Measurements from ENCODE around the gene PRLR.
"Not testable (repeated sequence)": the region's sequence is repeated elsewhere in the genome, so short reads cannot be mapped to it uniquely, and the experiment has no call there.

Gene PRLR

GRCh38 chr5:35127006-35127405, 103.3 kb downstream of the PRLR start:
- DNase-seq (ENCODE audit: low read depth in 2 of 2), result no peak

- no peak for DNase-seq (ENCODE audit: low read depth in 2 of 2)
Observed at GRCh38 chr5:35125746-35126145, 104.5 kb downstream of the PRLR start.

- no peak for DNase-seq (ENCODE audit: low read depth in 2 of 2)
Observed at GRCh38 chr5:35124932-35125331, 105.4 kb downstream of the PRLR start.

- DNase-seq (ENCODE audit: low read depth in 2 of 2), result no peak
Observed at GRCh38 chr5:35122819-35123218, 107.5 kb downstream of the PRLR start.

GRCh38 chr5:35120715-35121114, 109.6 kb downstream of the PRLR start:
- DNase-seq (ENCODE audit: low read depth in 2 of 2), result no peak

GRCh38 chr5:35117967-35118366, 112.3 kb downstream of the PRLR start:
- DNase-seq (ENCODE audit: low read depth in 2 of 2), result no peak

- DNase-seq (ENCODE audit: low read depth in 2 of 2), result no peak
Observed at GRCh38 chr5:35115920-35116319, 114.4 kb downstream of the PRLR start.

GRCh38 chr5:35114698-35115097, 115.6 kb downstream of the PRLR start:
- DNase-seq (ENCODE audit: low read depth in 2 of 2), result no peak

GRCh38 chr5:35112300-35112699, 118.0 kb downstream of the PRLR start:
- DNase-seq (ENCODE audit: low read depth in 2 of 2), result no peak

- not testable (repeated sequence) for DNase-seq (ENCODE audit: low read depth in 2 of 2)
Observed at GRCh38 chr5:35104550-35104949, 125.7 kb downstream of the PRLR start.

GRCh38 chr5:35103637-35104299, 126.5 kb downstream of the PRLR start:
- no peak for DNase-seq (ENCODE audit: low read depth in 2 of 2)

- not testable (repeated sequence) for DNase-seq (ENCODE audit: low read depth in 2 of 2)
Observed at GRCh38 chr5:35101720-35102119, 128.6 kb downstream of the PRLR start.

GRCh38 chr5:35101016-35101415, 129.3 kb downstream of the PRLR start:
- DNase-seq (ENCODE audit: low read depth in 2 of 2), result no peak

- DNase-seq (ENCODE audit: low read depth in 2 of 2), result no peak
Observed at GRCh38 chr5:35098214-35098613, 132.1 kb downstream of the PRLR start.

GRCh38 chr5:35096932-35097331, 133.4 kb downstream of the PRLR start:
- no peak for DNase-seq (ENCODE audit: low read depth in 2 of 2)

- DNase-seq (ENCODE audit: low read depth in 2 of 2), result no peak
Observed at GRCh38 chr5:35096216-35096615, 134.1 kb downstream of the PRLR start.

- no peak for DNase-seq (ENCODE audit: low read depth in 2 of 2)
Observed at GRCh38 chr5:35095366-35095765, 134.9 kb downstream of the PRLR start.

- DNase-seq (ENCODE audit: low read depth in 2 of 2), result no peak
Observed at GRCh38 chr5:35094948-35095347, 135.3 kb downstream of the PRLR start.

- DNase-seq (ENCODE audit: low read depth in 2 of 2), result no peak
Observed at GRCh38 chr5:35092703-35093102, 137.6 kb downstream of the PRLR start.

GRCh38 chr5:35091704-35092103, 138.6 kb downstream of the PRLR start:
- no peak for DNase-seq (ENCODE audit: low read depth in 2 of 2)

GRCh38 chr5:35089334-35090314, 140.7 kb downstream of the PRLR start:
- peak; percentile 4 to 11 for DNase-seq (ENCODE audit: low read depth in 2 of 2)

- no peak for DNase-seq (ENCODE audit: low read depth in 2 of 2)
Observed at GRCh38 chr5:35087991-35088390, 142.3 kb downstream of the PRLR start.

- no peak for DNase-seq (ENCODE audit: low read depth in 2 of 2)
Observed at GRCh38 chr5:35083150-35083549, 147.1 kb downstream of the PRLR start.

All from activated CD8-positive, alpha-beta memory T cell treated with anti-CD3 and anti-CD28 coated beads for 4 hours (primary cell).